Naive thymus-derived CD8-positive, alpha-beta T cell (primary cell): ENCODE measurements around the gene TTLL11. TPM values are rescaled to one million over a fixed set of nuclear protein-coding genes. Genes with fewer than 3 reads are reported as not detected.
A peak's percentile ranks its signal among the peaks of the same experiment; 100 is the strongest.

ENCODE experiments used
- ATAC-seq, 2 donors: fragments of 150-1000 bp; cut with Tn5 transposase in 1 of 2; sonication (Bioruptor Pico), chemical (Tn5 transposase) in 1 of 2; 1 replicate in 1 of 2; 2 replicates in 1 of 2; pipeline ENCODE4 v1.10.0; 2021; ENCODE audit warnings: mild to moderate bottlenecking in 2 of 2, moderate library complexity in 2 of 2
- POLR2A ChIA-PET: fragments of 350-600 bp; sonication (Branson Sonifier 250); formaldehyde crosslinking; loops from one replicate; lab custom pipeline; 2021; ENCODE audit warnings: antibody characterized with exemption; lab: Charles Lee
- DNase-seq, 10 donors: peaks; one replicate each; pipeline versions ENCODE4 v3.0.0 to v3.0.0-alpha.2; 2020 to 2022
- H3K27ac Mint-ChIP-seq, 10 donors: one replicate each; pipeline ENCODE4 v1.8.0; 2020 to 2022; ENCODE audit warnings: mild to moderate bottlenecking in 10 of 10, mixed read lengths in 10 of 10, moderate library complexity in 4 of 10, inconsistent platforms in 1 of 10
- H3K27me3 Mint-ChIP-seq, 5 donors: one replicate each; pipeline ENCODE4 v1.8.0; 2021 to 2022; ENCODE audit warnings: mixed read lengths in 5 of 5
- H3K36me3 Mint-ChIP-seq, 3 donors: one replicate each; pipeline ENCODE4 v1.8.0; 2020 to 2022; ENCODE audit warnings: mixed read lengths in 3 of 3, mild to moderate bottlenecking in 2 of 3, inconsistent platforms in 1 of 3
- H3K4me1 Mint-ChIP-seq, 4 donors: one replicate each; pipeline ENCODE4 v1.8.0; 2021 to 2022; ENCODE audit warnings: mixed read lengths in 4 of 4
- H3K4me3 Mint-ChIP-seq, 10 donors: one replicate each; pipeline ENCODE4 v1.8.0; 2020 to 2022; ENCODE audit warnings: mild to moderate bottlenecking in 10 of 10, mixed read lengths in 10 of 10, moderate library complexity in 6 of 10, inconsistent platforms in 1 of 10
- H3K9me3 Mint-ChIP-seq, 9 donors: one replicate each; pipeline ENCODE4 v1.8.0; 2020 to 2022; ENCODE audit warnings: mixed read lengths in 9 of 9, mild to moderate bottlenecking in 3 of 9, inconsistent platforms in 1 of 9, moderate library complexity in 1 of 9
- polyA plus RNA-seq, 3 donors: library from polyadenylated mRNA; unstranded; fragments of 300-500 nt; fragmentation: Illumina TruSeq; gene quantifications; one replicate each; pipeline ENCODE4 v1.2.3, GENCODE V29; 2021
- total RNA-seq, 8 experiments: library from RNA in 2 of 8; stranded (reverse) in 2 of 8; gene quantifications; one replicate each; pipeline ENCODE4 v1.2.3 and lab custom pipeline; 2021 to 2026

Gene TTLL11
- total and polyA plus RNA-seq, 5 experiments from 2014 or later, result 2.6 to 6.9 (median 3.8) TPM

DNA sequence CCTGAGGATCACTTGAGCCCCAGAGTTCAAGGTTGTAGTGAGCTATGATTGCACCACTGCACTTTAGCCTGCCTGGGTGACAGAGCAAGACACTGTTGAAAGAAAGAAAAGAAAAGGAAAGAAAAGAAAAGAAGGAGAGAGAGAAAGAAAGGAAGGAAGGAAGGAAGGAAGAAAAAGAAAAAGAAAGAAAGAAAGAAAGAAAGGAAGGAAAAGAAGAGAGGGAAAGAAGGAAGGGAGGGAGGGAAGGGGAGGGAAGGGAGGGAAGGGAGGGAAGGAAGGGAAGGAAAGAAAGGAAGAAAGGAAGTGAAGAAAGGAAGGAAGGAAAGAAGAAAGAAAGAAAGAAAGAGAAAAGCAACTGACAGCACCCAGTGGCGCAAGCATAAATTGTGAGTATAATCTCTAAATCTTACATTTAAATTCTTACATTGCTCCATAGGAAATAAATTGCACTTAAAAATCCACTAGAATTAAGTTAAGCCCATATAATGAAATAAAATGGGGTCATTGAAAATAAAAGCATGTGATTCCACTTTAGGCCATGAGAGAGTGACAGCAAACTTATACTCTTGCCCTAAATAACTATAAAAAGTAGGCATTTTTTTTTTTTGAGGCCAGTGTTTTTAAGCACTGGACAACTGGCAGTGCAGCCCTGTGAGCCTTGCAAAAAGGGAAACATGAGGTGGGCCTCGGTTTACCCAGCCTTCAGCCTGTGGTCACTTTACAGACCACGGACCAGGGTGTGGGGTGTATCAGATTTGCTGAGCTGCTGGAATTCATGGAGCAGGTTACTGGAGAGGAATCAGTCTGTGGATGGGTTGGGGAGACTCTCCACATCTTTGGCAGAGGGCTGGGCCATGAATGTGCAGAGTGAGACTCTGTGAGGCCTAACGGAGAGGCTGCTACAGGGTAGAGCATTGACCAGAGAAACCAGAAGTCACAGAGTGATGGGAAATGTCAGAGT lies 175.5 kb downstream of the TTLL11 start:
- H3K4me3 Mint-ChIP-seq, result no peak overlapping the region
- peaks cover 0 to 2% (median 0%) of the 10 kb centered on the region in 3 donors for H3K36me3 Mint-ChIP-seq
- DNase-seq, result no peak
- H3K9me3 Mint-ChIP-seq, result no peaks in the 10 kb centered on the region
- peak overlapping the region in 2 of 10 donors; percentile 39 to 78 for H3K27ac Mint-ChIP-seq
- H3K27me3 Mint-ChIP-seq, result no peaks in the 10 kb centered on the region
- ATAC-seq, result no peak
- POLR2A ChIA-PET, result no interaction called here
- H3K4me1 Mint-ChIP-seq, result no peaks in the 10 kb centered on the region

DNA sequence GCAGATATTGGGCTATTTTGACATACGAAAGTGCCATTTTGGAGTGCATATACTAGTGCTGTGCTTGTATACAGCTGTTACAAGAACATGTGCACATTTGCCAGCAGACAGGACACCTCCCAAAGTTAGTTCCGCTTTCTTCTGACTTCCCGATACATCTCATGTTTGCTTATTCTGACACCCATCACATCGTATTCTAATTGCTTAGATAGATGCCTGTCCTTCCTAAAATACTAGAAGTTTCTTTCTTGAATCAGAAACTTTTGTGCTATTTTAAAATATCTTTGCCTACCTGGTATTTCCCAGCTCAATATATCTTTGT lies 177.8 kb downstream of the TTLL11 start:
- H3K36me3 Mint-ChIP-seq, result peaks cover 0 to 6% (median 0%) of the 10 kb centered on the region in 3 donors
- H3K4me3 Mint-ChIP-seq, result no peak overlapping the region
- H3K27me3 Mint-ChIP-seq, result no peaks in the 10 kb centered on the region
- no peaks in the 10 kb centered on the region for H3K9me3 Mint-ChIP-seq
- no peak overlapping the region for H3K27ac Mint-ChIP-seq
- POLR2A ChIA-PET, result no interaction called here
- no peaks in the 10 kb centered on the region for H3K4me1 Mint-ChIP-seq
- DNase-seq (no peak), ATAC-seq (no peak)

DNA sequence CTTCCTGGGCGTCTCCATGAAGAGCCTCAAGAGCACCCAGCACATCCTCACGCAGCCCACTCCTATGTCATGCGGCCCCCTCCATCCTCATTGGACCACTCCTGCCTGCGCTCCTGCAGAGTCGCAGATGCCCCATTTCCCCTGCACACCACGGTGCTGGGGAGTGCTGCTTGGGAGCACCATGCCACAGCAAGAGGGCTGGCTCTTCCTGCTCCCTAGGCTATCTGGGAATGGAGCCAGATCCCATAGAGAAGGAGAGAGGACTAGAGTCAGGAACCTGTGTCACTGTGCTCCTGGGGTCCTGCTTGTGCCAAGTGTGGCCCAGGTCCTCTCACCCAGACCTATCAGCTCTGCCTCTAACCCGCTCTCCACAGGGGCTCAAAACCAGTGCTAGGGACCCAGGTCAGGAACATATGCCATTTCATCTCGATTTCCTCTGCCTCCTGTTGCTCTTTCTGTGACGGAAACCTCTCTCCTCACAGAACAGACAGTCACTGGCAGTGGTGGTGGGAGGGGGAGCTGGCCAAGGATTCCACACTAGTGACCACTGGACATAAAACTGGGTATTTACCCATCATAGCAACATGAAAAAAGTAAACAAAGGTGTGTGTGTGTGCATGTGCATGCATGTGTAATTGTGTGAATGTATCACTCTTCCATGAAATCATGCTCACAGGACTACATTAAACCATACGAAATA lies 178.4 kb downstream of the TTLL11 start:
- H3K4me1 Mint-ChIP-seq, result no peaks in the 10 kb centered on the region
- no peaks in the 10 kb centered on the region for H3K9me3 Mint-ChIP-seq
- H3K4me3 Mint-ChIP-seq, result no peak overlapping the region
- DNase-seq (no peak), ATAC-seq (no peak)
- POLR2A ChIA-PET, result no interaction called here
- peaks cover 0 to 6% (median under 1%) of the 10 kb centered on the region in 3 donors for H3K36me3 Mint-ChIP-seq
- no peak overlapping the region for H3K27ac Mint-ChIP-seq
- H3K27me3 Mint-ChIP-seq, result no peaks in the 10 kb centered on the region

DNA sequence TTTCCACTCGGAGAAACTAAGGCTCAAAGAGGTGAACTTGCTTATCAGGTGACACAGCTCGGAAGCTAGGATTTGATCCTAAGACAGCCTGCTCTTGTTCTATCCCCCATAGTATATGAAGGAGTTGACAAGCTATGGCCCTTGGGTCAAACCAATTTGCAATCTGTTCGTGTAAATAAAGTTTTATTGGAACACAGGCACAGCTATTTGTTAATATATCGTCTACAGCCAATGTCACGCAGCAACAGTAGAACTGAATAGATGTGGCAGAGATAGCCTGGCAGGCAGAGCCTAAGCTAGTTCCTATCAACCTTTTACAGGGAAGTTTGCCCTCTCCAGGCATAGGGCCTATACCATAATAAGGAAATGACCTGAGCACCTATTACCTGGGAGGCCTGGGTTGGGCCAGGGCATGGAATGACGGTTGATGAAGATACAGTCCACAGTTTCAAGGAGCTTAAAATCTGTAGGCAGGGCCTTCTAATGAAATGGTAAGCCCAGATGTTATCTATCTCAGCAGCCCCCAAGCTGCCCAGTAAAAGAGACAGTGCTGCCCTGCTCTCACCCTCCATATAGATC lies 179.0 kb downstream of the TTLL11 start:
- Mint-ChIP-seq H3K36me3 (peaks cover 0 to 6% (median 2%) of the 10 kb centered on the region in 3 donors), H3K27ac (no peak overlapping the region), H3K4me3 (no peak overlapping the region), H3K9me3 (no peaks in the 10 kb centered on the region), H3K27me3 (no peaks in the 10 kb centered on the region), H3K4me1 (peaks cover 0 to 2% (median 0%) of the 10 kb centered on the region in 4 donors)
- DNase-seq (no peak), ATAC-seq (no peak)
- POLR2A ChIA-PET, result no interaction called here

DNA sequence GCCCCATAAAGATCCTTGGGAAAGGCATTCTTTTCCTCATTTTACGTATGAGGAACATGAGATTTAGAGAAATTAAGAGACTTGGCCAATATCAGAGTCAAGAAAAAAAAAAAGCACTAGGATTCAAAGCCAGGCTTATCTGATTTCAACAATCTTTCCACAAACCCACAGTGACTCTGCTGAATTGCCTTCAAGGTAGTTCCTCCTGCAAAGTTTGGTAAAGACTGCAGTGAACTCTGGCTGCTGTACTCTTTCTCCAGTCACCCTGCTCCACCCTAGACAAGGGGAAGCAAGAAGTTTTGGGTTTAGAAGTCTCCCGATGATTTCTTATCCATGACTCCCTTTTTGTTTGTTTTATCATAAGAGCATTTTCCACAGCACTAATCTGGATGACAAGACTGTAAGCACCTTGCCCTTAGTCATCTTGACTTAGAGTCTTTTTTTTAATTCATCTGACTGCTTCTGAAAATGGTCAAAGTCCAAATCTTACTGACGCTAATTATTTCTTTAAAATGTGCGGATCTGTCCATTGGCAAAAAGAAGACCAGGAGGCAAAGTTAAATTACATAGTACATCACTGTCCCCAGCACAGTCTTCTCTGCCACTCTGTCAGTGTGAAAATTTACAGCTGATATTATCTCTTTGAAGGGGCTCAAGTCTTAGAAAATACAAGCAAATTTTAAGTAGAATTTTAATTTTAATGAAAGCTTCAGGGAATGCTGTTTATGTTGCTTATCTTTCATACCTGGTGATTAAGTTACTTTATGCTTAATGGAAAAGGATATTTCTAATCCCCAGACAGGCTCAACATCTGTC lies 180.1 kb downstream of the TTLL11 start:
- Mint-ChIP-seq H3K27ac (no peak overlapping the region), H3K36me3 (peaks cover 0 to 6% (median 2%) of the 10 kb centered on the region in 3 donors), H3K9me3 (no peaks in the 10 kb centered on the region), H3K4me3 (no peak overlapping the region), H3K27me3 (no peaks in the 10 kb centered on the region), H3K4me1 (peaks cover 0 to 2% (median 0%) of the 10 kb centered on the region in 4 donors)
- no peak for ATAC-seq
- POLR2A ChIA-PET, result no interaction called here
- DNase-seq, result no peak

DNA sequence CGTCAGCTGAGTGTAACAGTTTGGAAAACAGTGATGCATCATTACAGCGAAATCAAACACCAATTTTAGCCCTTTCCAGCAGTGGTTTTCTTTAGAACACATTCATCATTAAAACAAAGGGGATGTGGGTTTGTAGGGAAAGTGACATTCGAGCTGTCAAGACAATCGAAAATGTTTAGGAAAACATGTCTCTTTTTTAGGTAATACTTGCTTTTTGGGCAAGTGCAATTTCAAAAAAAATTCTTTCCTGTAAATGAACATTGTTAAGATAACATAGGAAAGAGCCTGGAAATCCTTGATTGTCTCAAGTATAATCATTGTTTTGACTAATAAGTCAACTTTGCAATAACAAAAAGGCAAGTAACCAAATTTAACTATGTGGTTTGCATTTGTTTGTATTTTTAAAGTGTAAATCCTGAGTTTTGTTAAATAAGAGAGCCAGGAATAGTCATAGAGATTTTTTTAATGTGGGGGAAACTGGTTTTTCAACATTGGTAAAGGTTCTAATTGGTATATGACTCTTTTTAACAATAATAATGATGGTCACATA lies 182.5 kb downstream of the TTLL11 start:
- Mint-ChIP-seq H3K27me3 (no peaks in the 10 kb centered on the region), H3K9me3 (no peaks in the 10 kb centered on the region), H3K36me3 (peaks cover 0 to 4% (median 2%) of the 10 kb centered on the region in 3 donors), H3K27ac (no peak overlapping the region), H3K4me1 (peaks cover 0 to 2% (median 0%) of the 10 kb centered on the region in 4 donors), H3K4me3 (no peak overlapping the region)
- DNase-seq, result no peak
- ATAC-seq, result no peak
- POLR2A ChIA-PET, result no interaction called here

DNA sequence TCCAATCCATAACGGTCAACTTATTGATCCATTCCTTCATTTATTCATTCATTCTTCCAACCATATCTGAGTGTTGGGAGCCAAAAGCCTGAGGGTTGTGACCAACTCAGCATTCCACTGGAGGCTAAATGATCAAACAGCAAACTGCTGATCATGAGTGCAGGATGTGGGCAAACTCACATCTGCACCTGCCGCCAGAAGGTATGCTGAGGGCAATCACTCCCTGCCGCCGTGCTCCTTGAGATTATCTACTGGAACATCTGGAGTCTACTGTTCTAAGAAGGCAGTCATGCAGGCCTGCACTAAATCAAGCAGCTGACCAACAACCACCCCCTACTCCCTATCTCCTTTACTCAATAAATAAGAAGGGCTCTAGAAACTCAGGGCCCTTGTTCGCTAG lies 184.0 kb downstream of the TTLL11 start:
- Mint-ChIP-seq H3K4me3 (no peak overlapping the region), H3K9me3 (no peaks in the 10 kb centered on the region), H3K27ac (no peak overlapping the region), H3K27me3 (no peaks in the 10 kb centered on the region), H3K4me1 (peaks cover 0 to 2% (median 0%) of the 10 kb centered on the region in 4 donors), H3K36me3 (peaks cover 0 to 4% (median 2%) of the 10 kb centered on the region in 3 donors)
- DNase-seq, result no peak
- POLR2A ChIA-PET, result no interaction called here
- no peak for ATAC-seq

DNA sequence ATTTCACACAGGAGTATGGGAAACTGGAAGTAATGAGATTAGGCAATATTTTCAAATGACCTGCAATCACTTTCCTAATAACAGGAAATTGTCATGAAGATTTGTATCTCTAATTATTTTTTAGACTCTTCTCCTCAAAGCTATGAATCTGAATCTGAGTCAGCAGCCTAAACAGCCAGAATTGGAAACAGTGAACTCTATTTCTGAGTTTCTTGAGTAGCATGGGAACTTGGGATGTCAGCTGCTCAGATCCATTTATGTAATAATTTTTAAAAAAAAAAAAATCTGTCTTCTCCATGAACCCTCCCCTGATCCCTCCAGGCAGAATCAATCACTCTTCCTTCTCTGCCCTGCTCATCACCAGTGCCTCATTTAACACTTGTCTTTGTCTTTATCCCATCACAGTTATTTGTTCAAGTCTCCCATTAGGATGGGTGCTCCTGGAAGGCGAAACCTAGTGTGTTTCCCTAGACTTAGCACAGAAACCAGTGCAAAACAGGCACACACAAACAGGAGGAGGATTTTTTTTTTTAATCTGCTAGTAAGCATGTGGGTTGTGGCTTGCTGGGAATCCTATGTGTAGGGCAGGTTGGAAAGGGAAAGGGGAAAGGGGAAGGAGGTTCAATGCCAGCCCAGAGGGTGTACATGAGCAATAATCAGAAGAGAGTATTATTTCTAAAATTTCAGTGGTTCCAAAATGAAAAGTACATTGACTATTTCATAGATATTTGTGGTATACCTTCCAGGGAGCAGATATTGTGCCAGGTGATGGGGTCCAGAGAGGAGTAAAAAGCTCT lies 186.8 kb downstream of the TTLL11 start:
- H3K4me3 Mint-ChIP-seq, result no peak overlapping the region
- H3K9me3 Mint-ChIP-seq, result peaks cover 0 to 4% (median 0%) of the 10 kb centered on the region in 9 donors
- peaks cover 0 to 2% (median 0%) of the 10 kb centered on the region in 4 donors for H3K4me1 Mint-ChIP-seq
- no peaks in the 10 kb centered on the region for H3K27me3 Mint-ChIP-seq
- DNase-seq, result no peak
- H3K36me3 Mint-ChIP-seq, result peaks cover 0 to 2% (median 2%) of the 10 kb centered on the region in 3 donors
- no peak overlapping the region for H3K27ac Mint-ChIP-seq
- no peak for ATAC-seq
- POLR2A ChIA-PET, result no interaction called here

DNA sequence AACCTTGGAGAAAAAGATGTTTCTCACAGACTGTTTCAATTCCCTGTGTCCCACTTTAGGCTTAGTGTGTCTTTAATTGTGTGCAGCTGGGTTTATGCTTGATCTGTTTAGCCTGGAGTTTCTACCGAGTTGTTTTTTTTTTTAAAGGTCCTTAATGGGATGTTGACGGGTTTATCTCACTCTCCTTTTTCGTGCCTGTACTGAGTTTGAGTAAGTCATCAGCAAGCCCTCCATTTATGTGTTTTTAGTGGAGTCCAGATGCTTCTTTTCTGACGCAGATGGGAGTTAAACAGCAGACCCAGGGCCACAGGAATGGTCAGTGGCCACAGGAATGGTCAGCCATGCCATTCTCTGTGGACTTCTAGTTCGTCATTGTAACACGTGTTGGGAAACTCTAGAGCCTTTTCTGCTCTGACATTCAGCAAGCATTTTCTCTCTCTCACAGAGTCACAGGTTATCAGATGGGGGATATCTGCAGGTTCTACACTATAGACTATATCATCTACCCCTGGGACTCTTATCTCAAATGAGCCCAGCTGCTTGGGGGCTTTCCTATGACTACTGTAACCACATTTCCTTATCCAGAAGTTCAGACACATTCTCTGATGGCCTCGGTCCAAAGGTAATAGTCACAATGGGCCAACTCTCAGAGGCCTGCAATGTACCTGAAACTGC lies 190.5 kb downstream of the TTLL11 start:
- no peak overlapping the region for H3K4me3 Mint-ChIP-seq
- H3K27ac Mint-ChIP-seq, result no peak overlapping the region
- peaks cover 0 to 20% (median 4%) of the 10 kb centered on the region in 9 donors for H3K9me3 Mint-ChIP-seq

DNA sequence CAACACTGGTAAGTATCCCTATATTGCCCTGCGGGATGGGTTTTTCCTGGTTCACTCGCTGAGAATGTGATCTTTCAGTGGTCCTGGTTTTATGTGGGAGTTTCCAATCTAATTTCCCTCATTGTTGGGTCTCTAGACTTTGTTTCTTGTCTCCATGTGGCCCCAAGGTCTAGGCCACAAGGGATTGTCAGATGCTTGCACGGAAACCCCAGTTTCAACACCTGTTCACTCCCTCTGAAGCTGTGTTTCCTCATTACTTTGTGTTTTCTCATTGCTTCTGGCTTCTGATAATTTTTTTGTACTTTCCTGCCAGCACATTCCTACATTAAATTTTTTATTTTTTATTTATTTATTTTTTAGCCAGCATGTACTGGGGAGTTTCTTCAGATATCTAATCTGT lies 191.5 kb downstream of the TTLL11 start:
- peaks cover 0 to 2% (median 0%) of the 10 kb centered on the region in 4 donors for H3K4me1 Mint-ChIP-seq
- no peak overlapping the region for H3K27ac Mint-ChIP-seq
- peaks cover 0 to 20% (median 4%) of the 10 kb centered on the region in 9 donors for H3K9me3 Mint-ChIP-seq
- no peaks in the 10 kb centered on the region for H3K27me3 Mint-ChIP-seq
- H3K36me3 Mint-ChIP-seq, result peaks cover 0 to 7% (median 0%) of the 10 kb centered on the region in 3 donors
- no peak overlapping the region for H3K4me3 Mint-ChIP-seq
- no peak for ATAC-seq
- POLR2A ChIA-PET, result no interaction called here
- DNase-seq, result no peak

More for the DNA sequence above, 190.5 kb downstream of the TTLL11 start:
- POLR2A ChIA-PET, result no interaction called here
- no peaks in the 10 kb centered on the region for H3K27me3 Mint-ChIP-seq
- H3K36me3 Mint-ChIP-seq, result peaks cover 0 to 7% (median 0%) of the 10 kb centered on the region in 3 donors
- ATAC-seq (no peak), DNase-seq (no peak)
- no peaks in the 10 kb centered on the region for H3K4me1 Mint-ChIP-seq

DNA sequence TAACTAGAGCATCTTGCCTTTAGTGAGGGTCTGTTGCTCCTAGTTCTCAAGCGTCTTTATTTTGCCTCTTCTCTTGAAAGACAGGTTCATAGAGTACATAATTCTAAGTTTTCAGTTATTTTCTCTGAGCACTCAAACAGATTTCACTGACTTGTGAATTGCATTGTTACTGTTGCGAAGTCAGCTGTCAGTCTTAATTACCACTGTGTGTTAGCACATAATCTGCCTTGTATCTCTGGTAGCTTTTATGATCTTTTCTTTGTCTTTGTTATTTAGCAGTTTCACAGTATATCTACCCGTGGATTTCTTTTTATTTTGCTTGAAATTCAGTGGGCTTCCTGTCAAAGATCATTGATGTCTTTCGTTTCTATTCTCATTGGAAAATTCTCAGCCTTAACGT lies 192.9 kb downstream of the TTLL11 start:
- Mint-ChIP-seq H3K4me1 (peaks cover 0 to 2% (median 0%) of the 10 kb centered on the region in 4 donors), H3K27ac (no peak overlapping the region), H3K4me3 (no peak overlapping the region), H3K9me3 (peaks cover 0 to 20% (median 4%) of the 10 kb centered on the region in 9 donors), H3K36me3 (peaks cover 0 to 7% (median 0%) of the 10 kb centered on the region in 3 donors), H3K27me3 (no peaks in the 10 kb centered on the region)
- POLR2A ChIA-PET, result no interaction called here
- DNase-seq (no peak), ATAC-seq (no peak)
